Lung (tissue), 12 donors: ENCODE results near the gene PYROXD2. TPM values are rescaled to one million over a fixed set of nuclear protein-coding genes. Genes with fewer than 3 reads are reported as not detected.

Source experiments
- ATAC-seq: fragments of 200-7000 bp; cut with Tn5 transposase; one replicate; pipeline ENCODE4 v1.9.1; 2020; ENCODE audit warnings: moderate number of reproducible peaks; ENCODE audit not compliant: insufficient read depth, low FRiP score
- DNase-seq, 3 donors: peaks; one replicate each; pipeline ENCODE4 v3.0.0-alpha.2; 2013 to 2017
- H3K27ac ChIP-seq, 2 donors: one replicate each; pipeline ENCODE4 v1.5.1; 2013; ENCODE audit warnings: mild to moderate bottlenecking in 2 of 2, moderate library complexity in 2 of 2, control low read depth in 1 of 2, inconsistent platforms in 1 of 2, low read depth in 1 of 2, low read length in 1 of 2
- H3K27me3 ChIP-seq, 3 donors: one replicate each; pipeline ENCODE4 v1.5.1; 2013; ENCODE audit warnings: low read length in 2 of 3; ENCODE audit not compliant: control insufficient read depth in 3 of 3, insufficient read depth in 3 of 3
- H3K36me3 ChIP-seq, 4 donors: one replicate each; pipeline ENCODE4 v1.5.1; 2013; ENCODE audit warnings: low read length in 4 of 4, mild to moderate bottlenecking in 1 of 4, moderate library complexity in 1 of 4; ENCODE audit not compliant: control insufficient read depth in 4 of 4, insufficient read depth in 4 of 4
- H3K4me1 ChIP-seq, 5 donors: one replicate each; pipeline ENCODE4 v1.5.1; 2013; ENCODE audit warnings: low read length in 5 of 5, mild to moderate bottlenecking in 2 of 5, moderate library complexity in 1 of 5; ENCODE audit not compliant: control insufficient read depth in 5 of 5, insufficient read depth in 5 of 5
- H3K4me3 ChIP-seq: one replicate; pipeline ENCODE4 v1.5.1; 2013; ENCODE audit warnings: mild to moderate bottlenecking, control low read depth, moderate library complexity
- H3K9ac ChIP-seq, 2 donors: one replicate each; pipeline ENCODE4 v1.5.1; 2013; ENCODE audit warnings: low read length in 2 of 2, control low read depth in 1 of 2; ENCODE audit not compliant: insufficient read depth in 1 of 2
- H3K9me3 ChIP-seq, 4 donors: one replicate each; pipeline ENCODE4 v1.5.1; 2013; ENCODE audit warnings: low read length in 3 of 4, mild to moderate bottlenecking in 1 of 4, moderate library complexity in 1 of 4; ENCODE audit not compliant: control insufficient read depth in 4 of 4, insufficient read depth in 3 of 4
- WGBS, 2 donors: extraction: QIAGEN DNeasy Blood & Tissue Kit; methylation state at CpG; one replicate each; pipeline ENCODE4 v1.1.7; 2013; 5-methylcytosine and 5-hydroxymethylcytosine counted together
- polyA plus RNA-seq, 2 donors: library from polyadenylated mRNA; stranded (reverse); fragments of 200-250 nt; gene quantifications; one replicate each; pipeline ENCODE4 v1.2.1, GENCODE V29; 2013
- total RNA-seq, 2 donors: library from RNA; depleted of rRNA in 1 of 2; stranded (reverse); fragments of >200 nt in 1 of 2; gene quantifications; one replicate each; pipeline ENCODE4 v1.2.1, GENCODE V29; 2014 to 2021
- TF ChIP-seq, protein P1 (sequence below): IDR thresholded peaks from 2 replicates; pipeline ENCODE4 v1.5.1; 2012; ENCODE audit warnings: mild to moderate bottlenecking; ENCODE audit errors: control extremely low read depth, extremely low read depth
- donor health status: control.
- donor health status: control.
- donor health status: Bipolar disorder and iron deficiency.
- donor health status: healthy.
- donor health status: DM: yes; HTN: yes; CAD: no.

PYROXD2 gene
- total and polyA plus RNA-seq, 4 donors: 2.3 to 16.8 (median 7.5) TPM

DNA sequence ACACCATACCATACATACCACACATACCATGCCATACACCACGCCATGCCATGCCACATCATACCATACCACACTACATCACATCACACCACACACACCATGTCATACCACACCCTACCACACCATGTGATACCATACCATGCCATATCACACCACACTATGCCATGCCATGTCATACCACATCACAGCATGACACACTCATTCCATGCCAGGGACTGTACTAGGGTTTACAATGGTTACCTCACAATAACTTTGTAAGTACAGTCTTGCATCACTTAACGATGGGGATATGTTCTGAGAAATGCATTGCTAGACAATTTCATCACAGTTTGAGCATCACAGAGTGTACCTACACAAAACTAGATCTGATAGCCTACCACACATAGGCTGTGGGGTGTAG lies 14.5 kb downstream of the PYROXD2 start:
- Histone ChIP-seq H3K27me3 (no peaks in the 10 kb centered on the region), H3K4me3 (no peak overlapping the region), H3K36me3 (peaks cover 0 to 37% (median 19%) of the 10 kb centered on the region in 4 donors), H3K9ac (no peak overlapping the region), H3K4me1 (peaks cover 0 to 16% (median 7%) of the 10 kb centered on the region in 5 donors), H3K9me3 (peaks cover 0 to 2% (median 0%) of the 10 kb centered on the region in 4 donors), H3K27ac (no peak overlapping the region)
- TF ChIP-seq, protein P1, sequence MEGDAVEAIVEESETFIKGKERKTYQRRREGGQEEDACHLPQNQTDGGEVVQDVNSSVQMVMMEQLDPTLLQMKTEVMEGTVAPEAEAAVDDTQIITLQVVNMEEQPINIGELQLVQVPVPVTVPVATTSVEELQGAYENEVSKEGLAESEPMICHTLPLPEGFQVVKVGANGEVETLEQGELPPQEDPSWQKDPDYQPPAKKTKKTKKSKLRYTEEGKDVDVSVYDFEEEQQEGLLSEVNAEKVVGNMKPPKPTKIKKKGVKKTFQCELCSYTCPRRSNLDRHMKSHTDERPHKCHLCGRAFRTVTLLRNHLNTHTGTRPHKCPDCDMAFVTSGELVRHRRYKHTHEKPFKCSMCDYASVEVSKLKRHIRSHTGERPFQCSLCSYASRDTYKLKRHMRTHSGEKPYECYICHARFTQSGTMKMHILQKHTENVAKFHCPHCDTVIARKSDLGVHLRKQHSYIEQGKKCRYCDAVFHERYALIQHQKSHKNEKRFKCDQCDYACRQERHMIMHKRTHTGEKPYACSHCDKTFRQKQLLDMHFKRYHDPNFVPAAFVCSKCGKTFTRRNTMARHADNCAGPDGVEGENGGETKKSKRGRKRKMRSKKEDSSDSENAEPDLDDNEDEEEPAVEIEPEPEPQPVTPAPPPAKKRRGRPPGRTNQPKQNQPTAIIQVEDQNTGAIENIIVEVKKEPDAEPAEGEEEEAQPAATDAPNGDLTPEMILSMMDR: no peak
- ATAC-seq (no peak), DNase-seq (no peak)
- 71 to 79% methylated on average over 2 of the region's 2 CpGs for WGBS, 2 donors

DNA sequence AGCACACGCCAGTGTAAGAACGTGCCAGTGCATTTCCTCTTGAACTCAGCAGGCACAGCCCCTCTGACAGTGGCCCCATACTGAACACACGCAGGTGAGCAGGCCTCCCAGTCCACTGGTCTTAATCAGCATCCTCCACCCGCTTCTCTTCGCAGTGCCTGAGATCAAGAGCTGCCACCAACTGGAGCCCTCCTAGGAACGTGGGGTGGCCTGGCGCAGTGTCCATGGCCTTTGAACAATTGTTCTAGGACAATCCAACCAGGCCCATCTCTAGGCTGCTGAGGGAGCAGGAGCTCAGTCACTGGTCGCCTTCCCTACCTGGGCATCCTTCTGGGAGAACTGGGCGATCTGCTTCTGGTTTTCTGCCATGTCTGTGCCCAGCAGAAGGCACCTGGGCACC lies 15.2 kb downstream of the PYROXD2 start:
- ATAC-seq (no peak), DNase-seq (no peak)
- Histone ChIP-seq H3K9ac (no peak overlapping the region), H3K27ac (no peak overlapping the region), H3K36me3 (peaks cover 0 to 37% (median 19%) of the 10 kb centered on the region in 4 donors), H3K4me1 (peaks cover 0 to 9% (median 3%) of the 10 kb centered on the region in 5 donors), H3K9me3 (peaks cover 0 to 2% (median 0%) of the 10 kb centered on the region in 4 donors), H3K27me3 (no peaks in the 10 kb centered on the region), H3K4me3 (no peak overlapping the region)
- 94 to 95% methylated on average over 9 of the region's 9 CpGs for WGBS, 2 donors
- TF ChIP-seq, protein P1: no peak

DNA sequence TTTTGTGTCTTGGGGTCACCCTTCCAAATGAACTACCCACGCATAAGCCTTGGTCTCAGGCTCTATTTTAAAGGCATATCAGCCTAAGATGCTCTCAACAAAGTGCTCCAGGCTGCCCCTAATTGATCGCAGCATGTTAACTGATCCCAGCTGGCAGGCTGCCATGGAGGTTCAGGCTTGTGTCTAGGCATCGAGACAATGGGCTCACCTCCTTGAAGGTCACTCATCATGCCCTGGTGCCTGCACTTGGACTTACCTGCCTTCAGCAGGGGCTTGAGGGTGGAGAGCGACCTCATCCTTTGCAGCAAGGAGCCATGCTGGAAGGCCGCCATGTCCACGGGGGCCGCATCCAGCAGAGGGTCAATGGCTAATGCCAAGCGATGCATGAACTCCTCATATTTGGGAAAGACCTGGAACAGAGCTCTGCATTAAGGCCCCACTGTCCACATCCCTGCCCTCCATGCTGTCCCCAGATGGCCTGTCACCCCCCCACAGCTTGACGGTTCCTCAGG lies 17.8 kb downstream of the PYROXD2 start:
- TF ChIP-seq, protein P1: no peak
- peaks cover 0 to 30% (median 18%) of the 10 kb centered on the region in 4 donors for H3K36me3 ChIP-seq

More for the DNA sequence above, 17.8 kb downstream of the PYROXD2 start:
- no peak overlapping the region for H3K27ac ChIP-seq
- ATAC-seq: no peak
- peaks cover 0 to 18% (median 0%) of the 10 kb centered on the region in 5 donors for H3K4me1 ChIP-seq
- H3K9me3 ChIP-seq: peaks cover 0 to 2% (median 0%) of the 10 kb centered on the region in 4 donors
- no peak for DNase-seq
- no peak overlapping the region for H3K4me3 ChIP-seq
- 98% methylated on average over 9 of the region's 9 CpGs for WGBS, 2 donors
- no peak overlapping the region for H3K9ac ChIP-seq
- no peaks in the 10 kb centered on the region for H3K27me3 ChIP-seq
